Middle frontal gyrus (tissue), 1 donor: ENCODE results near the gene KAZN.

Experiments
- DNase-seq: peaks from one replicate; pipeline ENCODE4 v3.0.0-alpha.2; 2015; ENCODE audit warnings: low spot score; ENCODE audit errors: extremely low spot score

Gene KAZN

GRCh38 chr1:14822996-14823395, 224.5 kb downstream of the KAZN start:
- no peak for DNase-seq

GRCh38 chr1:14824314-14824915, 225.9 kb downstream of the KAZN start:
- peak; percentile 36 for DNase-seq

DNA sequence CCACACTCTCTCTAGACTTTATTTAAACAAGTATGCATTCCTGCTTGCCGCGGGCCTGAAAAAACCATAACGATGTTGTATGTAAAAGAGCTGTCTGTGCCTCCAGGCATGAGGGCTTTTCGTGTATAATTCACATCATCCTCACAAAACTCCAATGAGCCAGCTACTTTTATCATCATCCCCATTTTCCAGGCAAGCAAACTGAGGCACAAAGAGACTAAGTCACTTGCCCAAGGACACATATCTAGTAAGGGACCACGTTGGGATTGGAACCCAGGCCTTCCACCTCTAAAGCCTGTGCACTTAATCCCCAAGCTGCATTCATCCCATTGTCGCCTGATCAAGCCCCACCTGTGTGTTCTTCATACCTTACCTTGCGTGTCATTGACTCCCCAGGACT, 226.9 kb downstream of the KAZN start:
- no peak for DNase-seq

GRCh38 chr1:14826172-14826636, 227.7 kb downstream of the KAZN start:
- DNase-seq = no peak

DNA sequence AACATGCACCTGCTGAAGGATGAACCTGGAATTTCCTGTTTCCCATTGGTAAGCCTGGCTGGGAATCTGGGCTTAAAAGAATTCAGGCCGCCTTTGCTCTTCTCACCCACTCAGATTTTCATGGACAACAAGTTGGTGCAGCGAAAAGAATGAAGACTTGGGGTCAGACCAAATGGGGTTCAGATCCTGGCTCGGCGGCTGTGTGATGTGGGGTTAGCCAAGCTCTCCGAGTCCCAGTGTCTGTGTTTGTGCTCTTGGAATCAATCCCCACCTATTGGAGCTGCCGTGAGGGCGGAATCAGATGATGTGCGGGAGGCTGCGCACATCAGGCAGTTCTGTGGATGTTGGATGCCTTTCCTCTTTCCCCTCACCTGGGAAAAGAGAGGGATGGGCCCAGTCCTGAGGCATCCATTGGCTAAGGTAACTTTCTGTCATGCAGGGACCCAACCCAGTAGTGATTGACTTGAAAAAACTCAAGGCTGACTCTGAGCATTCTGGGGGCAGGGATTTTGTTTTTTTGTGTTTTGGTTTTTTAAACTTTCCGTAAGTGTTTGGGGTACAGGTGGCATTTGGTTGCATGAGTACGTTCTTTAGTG, 228.3 kb downstream of the KAZN start:
- DNase-seq = no peak

DNA sequence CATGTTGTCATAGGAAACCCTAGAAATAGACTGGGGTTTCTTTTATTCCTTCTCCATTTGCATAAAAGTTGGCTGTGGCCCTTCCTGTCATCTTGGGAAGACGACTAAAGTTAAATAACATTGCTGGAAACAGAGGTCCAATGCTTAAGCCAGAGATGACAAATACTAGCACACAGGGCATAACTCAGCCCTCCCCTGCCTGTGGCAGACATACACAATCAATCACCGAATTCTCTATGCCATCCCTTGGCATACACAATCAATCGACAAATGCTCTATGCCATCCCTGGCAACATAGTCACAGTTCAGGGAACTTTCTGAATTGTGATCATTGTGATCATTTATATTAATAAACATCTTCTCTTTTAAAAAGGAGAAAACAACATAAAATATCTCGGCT, 229.4 kb downstream of the KAZN start:
- DNase-seq = no peak

DNA sequence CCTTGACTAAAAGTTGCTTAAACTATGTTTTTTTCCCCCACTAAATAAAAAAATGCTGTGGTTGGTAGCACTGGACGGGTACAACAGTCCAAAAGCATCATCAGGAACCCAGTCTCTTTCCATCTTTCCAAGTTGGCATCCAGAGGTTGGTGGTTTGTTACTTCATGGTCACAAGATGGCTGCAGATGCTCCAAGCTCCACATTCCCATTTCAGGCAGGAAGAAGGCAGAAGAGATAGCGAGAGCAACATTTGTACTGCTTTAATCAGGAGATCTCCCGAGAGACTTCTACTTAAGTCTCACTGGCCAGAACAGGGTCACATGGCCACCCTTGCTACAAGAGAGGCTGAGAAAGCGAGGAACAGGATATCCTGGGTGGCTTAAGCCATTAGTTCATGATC, 230.2 kb downstream of the KAZN start:
- DNase-seq = no peak

DNA sequence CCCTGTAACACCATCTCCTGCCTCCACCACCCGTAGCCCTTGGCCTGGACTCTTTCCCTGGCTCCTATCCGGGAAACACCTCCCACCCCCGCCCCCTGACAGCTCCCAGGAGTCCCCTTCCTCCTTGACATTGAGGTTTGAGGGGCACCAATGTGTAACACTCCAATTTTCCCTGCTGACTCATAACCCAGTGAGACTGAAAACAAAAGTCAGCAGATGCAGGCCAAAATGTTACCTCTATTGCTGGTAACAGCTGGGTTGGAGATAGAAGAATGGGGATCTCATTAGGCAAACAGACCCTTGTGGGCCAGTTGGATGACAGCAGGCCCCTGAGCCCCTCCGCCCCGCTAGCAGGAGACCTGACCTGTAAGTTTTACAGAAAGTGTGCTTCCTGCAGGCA, 237.2 kb downstream of the KAZN start:
- DNase-seq = no peak

DNA sequence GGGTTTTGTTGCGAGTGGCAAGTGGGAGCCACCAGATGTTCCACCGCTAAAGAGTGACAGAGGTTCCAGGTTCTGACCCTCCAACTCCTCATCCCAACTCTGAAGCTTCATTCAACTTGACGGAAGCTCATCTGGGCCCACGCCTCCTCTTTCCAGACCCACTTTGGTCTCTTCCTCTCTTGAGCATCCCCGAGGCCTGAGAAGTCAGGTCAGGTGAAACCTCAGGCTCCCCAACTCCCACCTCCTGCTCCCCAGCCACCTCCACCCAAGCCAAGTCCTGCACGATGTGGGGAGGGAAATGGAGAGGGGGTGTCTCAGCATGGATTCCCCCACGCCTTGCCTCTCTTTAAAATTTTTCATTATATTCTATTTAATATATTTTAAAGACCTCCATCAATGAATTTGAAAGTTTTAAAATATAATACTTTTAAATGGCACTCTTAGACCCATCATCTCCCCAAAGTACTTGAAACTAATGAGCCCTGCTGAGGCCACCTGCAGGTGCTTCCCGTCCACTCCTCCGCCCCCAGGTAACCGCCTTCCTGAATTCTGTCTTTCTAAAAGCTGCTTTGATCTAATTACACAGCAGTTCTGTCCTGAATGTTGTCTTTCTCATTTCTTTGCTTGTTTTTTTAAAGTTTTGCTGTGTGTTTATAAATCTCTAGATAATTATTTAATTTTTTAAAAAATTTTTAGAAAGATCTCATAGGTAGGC, 238.1 kb downstream of the KAZN start:
- no peak for DNase-seq

DNA sequence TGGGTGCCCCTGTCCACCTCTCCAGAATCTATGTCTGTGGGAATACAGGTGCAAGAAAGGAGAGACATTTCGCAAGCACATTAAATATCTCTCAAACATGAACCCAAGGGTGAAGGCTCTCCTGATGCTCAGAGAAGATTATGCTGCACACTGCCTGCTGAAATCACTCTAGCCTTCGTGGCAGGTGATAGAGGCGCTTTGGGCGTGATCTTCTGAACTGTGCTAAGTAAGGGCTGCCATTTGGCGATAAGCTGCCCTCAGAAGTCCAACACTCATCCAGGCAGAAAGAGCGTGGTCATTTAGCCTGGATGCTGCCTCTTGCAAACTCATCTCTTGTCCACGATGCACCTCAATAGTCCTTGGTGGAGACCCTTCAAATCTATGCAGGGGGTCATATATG, 241.9 kb downstream of the KAZN start:
- no peak for DNase-seq

GRCh38 chr1:14841456-14841855, 243.0 kb downstream of the KAZN start:
- no peak for DNase-seq

- no peak for DNase-seq
Measured at GRCh38 chr1:14841951-14842350, 243.5 kb downstream of the KAZN start.

DNA sequence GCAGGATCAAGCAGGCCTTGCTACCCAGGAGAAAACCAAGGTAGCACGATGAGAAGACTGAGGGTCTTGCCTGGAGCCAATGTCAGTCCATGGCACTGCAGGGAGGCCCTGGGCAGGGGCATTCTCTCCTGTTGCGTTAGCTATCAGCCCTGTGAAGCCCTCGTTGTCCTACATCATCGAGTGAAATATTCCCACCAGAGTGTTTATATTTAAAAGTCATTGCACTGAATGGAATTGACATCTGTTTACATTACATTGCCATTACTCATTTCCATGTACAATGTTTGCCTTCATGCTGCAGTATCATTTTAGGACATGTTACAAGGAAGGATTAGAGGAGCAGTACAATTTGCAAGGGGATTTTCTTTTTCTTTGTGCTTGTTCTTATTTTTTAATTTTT, 243.9 kb downstream of the KAZN start:
- DNase-seq = no peak

GRCh38 chr1:14842891-14843290, 244.4 kb downstream of the KAZN start:
- no peak for DNase-seq

DNA sequence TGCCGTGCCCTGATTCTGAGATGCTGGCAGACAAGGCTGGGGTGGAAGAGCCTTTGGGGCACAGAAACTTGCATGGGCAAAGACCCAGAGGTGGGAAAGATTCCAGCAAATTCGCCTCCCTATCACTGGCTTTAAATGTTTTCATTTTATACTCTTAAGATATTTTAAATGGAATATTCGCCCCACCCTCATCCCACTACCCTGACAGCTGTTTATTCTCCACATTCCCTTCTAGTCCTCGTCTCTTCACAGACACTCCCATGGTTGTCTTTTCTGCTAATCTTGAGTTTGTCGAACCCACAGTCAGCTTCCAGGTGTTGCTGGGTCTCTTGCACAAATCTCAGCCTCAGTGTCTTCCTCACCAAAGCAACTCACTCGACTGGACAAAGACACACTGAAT, 245.0 kb downstream of the KAZN start:
- DNase-seq = no peak

- no peak for DNase-seq
Measured at GRCh38 chr1:14844356-14844755, 245.9 kb downstream of the KAZN start.

DNA sequence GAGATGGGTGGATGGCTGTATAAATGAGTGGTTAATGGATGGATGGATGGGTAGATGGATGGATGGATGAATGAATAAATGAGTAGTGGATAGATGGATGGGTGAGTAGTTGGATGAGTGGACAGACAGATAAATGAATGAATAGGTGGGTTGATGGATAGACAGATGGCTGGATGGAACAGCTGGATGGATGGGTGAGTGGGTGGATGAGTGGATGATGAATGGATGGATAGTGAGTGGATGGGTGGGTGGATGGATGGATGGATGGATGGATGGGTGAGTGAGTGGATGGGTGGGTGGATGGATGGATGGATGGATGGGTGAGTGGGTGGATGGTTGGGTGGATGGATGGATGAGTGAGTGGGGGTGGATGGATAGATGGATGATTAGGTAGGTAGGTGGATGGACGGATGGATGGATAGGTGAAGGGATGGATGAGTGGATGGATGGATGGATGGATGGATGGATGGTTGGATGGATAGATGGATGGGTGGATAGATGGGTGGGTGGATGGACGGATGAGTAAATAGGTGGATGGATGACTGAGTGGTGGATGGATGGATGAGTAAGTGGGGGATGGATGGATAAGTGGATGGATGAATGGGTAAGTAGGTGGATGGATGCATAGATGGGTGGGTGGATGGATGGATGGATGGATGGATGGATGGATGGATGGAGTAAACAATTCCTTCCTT, 246.6 kb downstream of the KAZN start:
- no peak for DNase-seq

GRCh38 chr1:14845851-14846250, 247.4 kb downstream of the KAZN start:
- DNase-seq = no peak

GRCh38 chr1:14846688-14847087, 248.2 kb downstream of the KAZN start:
- DNase-seq = no peak

DNA sequence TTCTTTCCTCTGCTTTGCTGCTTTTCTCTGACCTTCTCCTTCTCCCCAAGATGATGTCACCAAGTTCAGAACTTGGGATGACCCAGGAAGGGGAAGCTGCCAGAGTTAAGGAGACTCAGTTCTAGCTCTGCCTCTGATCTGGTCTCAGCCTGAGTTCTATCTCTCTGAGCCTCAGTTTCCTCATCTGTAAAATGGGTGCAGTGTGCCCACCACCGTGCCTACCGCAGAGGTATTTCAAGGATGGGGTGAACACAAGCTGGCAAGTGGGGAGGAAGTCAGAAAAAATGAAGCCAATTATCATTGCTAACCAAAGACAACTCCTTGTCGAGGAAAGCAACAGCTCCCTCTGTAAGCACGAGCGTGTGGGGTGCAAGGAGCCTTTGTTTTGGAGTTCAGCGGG, 249.7 kb downstream of the KAZN start:
- no peak for DNase-seq

DNA sequence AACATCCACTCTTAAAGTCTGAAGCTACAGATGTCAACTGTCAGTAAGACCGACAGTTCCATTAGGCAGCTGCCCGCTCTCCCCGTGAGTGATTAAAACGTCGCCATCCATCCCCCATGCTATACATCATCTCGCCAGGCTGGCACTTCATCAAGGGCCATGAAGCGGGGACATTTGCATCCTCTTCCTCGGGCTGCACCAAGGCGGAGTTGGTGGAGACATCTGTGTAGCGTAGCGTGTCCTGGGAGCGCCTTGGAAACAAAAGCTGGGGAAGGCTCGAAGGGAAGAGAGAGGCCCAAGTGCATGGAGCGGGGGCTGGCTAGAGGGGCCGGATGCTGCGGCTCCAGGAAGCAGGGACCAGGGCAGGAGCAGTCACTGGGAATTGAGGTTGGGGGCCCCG, 250.1 kb downstream of the KAZN start:
- no peak for DNase-seq

- DNase-seq = no peak
Measured at GRCh38 chr1:14849038-14849437, 250.6 kb downstream of the KAZN start.
